Common myeloid progenitor, CD34-positive (primary cell): ENCODE data around the gene PACRG.

Experiments
- CTCF ChIA-PET: fragments of 350-600 bp; sonication (Branson Sonifier 250); formaldehyde crosslinking; loops from one replicate; lab custom pipeline; 2021; ENCODE audit warnings: antibody characterized with exemption; lab: Charles Lee
- POLR2A ChIA-PET: fragments of 350-600 bp; sonication (Branson Sonifier 250); formaldehyde crosslinking; loops from one replicate; lab custom pipeline; 2021; ENCODE audit warnings: antibody characterized with exemption; lab: Charles Lee
- DNase-seq, 3 donors: peaks; one replicate each; pipeline versions ENCODE4 v3.0.0 to v3.0.0-alpha.2; 2013
- H3K27ac ChIP-seq, 2 experiments: 1 replicate in 1 of 2; 2 replicates in 1 of 2; pipeline ENCODE4 v1.7.0; 2013; ENCODE audit warnings: inconsistent platforms in 2 of 2, low read length in 2 of 2, mild to moderate bottlenecking in 2 of 2, low read depth in 1 of 2, moderate library complexity in 1 of 2; ENCODE audit not compliant: severe bottlenecking in 2 of 2, insufficient read depth in 1 of 2, poor library complexity in 1 of 2
- H3K27me3 ChIP-seq, 5 experiments: replicated peaks in 2 of 5; 1 replicate in 3 of 5; 2 replicates in 2 of 5; pipeline versions ENCODE4 v1.6.1 to v1.7.0; 2013; ENCODE audit warnings: low read length in 4 of 5, mild to moderate bottlenecking in 2 of 5, moderate library complexity in 2 of 5, inconsistent platforms in 1 of 5; ENCODE audit not compliant: insufficient read depth in 5 of 5, control insufficient read depth in 4 of 5
- H3K36me3 ChIP-seq, 4 experiments: 1 replicate in 2 of 4; 2 replicates in 2 of 4; pipeline versions ENCODE4 v1.6.1 to v1.7.0; 2013; ENCODE audit warnings: low read length in 3 of 4, control low read depth in 1 of 4, mild to moderate bottlenecking in 1 of 4; ENCODE audit not compliant: control insufficient read depth in 4 of 4, insufficient read depth in 4 of 4
- H3K4me1 ChIP-seq, 4 experiments: 1 replicate in 3 of 4; 2 replicates in 1 of 4; pipeline versions ENCODE4 v1.6.1 to v1.7.1; 2013; ENCODE audit warnings: low read length in 3 of 4, mild to moderate bottlenecking in 3 of 4, control low read depth in 1 of 4, inconsistent platforms in 1 of 4, moderate library complexity in 1 of 4; ENCODE audit not compliant: control insufficient read depth in 4 of 4, insufficient read depth in 4 of 4; ENCODE audit errors: control extremely low read depth in 1 of 4
- H3K4me3 ChIP-seq, 7 experiments: 1 replicate in 4 of 7; 2 replicates in 3 of 7; pipeline versions ENCODE4 v1.5.1 to v1.7.0; 2013; ENCODE audit warnings: mild to moderate bottlenecking in 7 of 7, low read length in 6 of 7, moderate library complexity in 6 of 7, inconsistent platforms in 2 of 7, low read depth in 2 of 7, control low read depth in 1 of 7; ENCODE audit not compliant: insufficient read depth in 4 of 7, control insufficient read depth in 1 of 7; ENCODE audit errors: extremely low read depth in 1 of 7
- H3K9me3 ChIP-seq, 5 experiments: 1 replicate in 4 of 5; 2 replicates in 1 of 5; pipeline versions ENCODE4 v1.6.1 to v1.7.1; 2013; ENCODE audit warnings: low read length in 4 of 5, mild to moderate bottlenecking in 2 of 5, inconsistent platforms in 1 of 5, low read depth in 1 of 5, moderate library complexity in 1 of 5; ENCODE audit not compliant: control insufficient read depth in 4 of 5, insufficient read depth in 2 of 5; ENCODE audit errors: control extremely low read depth in 1 of 5
- WGBS: methylation state at CpG from one replicate; pipeline ENCODE4 v1.1.5; 2013; ENCODE audit not compliant: insufficient coverage; 5-methylcytosine and 5-hydroxymethylcytosine counted together

Gene PACRG

GRCh38 chr6:163183806-163184205 lies 456.0 kb downstream of the PACRG start:
- CTCF ChIA-PET, result interaction anchor here (0.9 kb wide), 1 partner anchor 12 kb away, joined by 4 read pairs; no protein-coding TSS in a partner anchor
- peaks cover 0 to 4% (median 2%) of the 10 kb centered on the region in 5 experiments for H3K27me3 ChIP-seq
- H3K36me3 ChIP-seq, result no peaks in the 10 kb centered on the region
- no peak overlapping the region for H3K27ac ChIP-seq
- no peak overlapping the region for H3K4me3 ChIP-seq
- no peaks in the 10 kb centered on the region for H3K9me3 ChIP-seq
- POLR2A ChIA-PET, result interaction anchor here (0.6 kb wide), 1 partner anchor 145 kb away, joined by 3 read pairs; no protein-coding TSS in a partner anchor
- no peak for DNase-seq
- H3K4me1 ChIP-seq, result no peaks in the 10 kb centered on the region
- 100% methylated on average over 1 of the region's 3 CpGs for WGBS

- Histone ChIP-seq H3K9me3 (no peaks in the 10 kb centered on the region), H3K27me3 (peaks cover 0 to 4% (median 2%) of the 10 kb centered on the region in 5 experiments), H3K27ac (no peak overlapping the region), H3K4me3 (no peak overlapping the region), H3K36me3 (no peaks in the 10 kb centered on the region), H3K4me1 (no peaks in the 10 kb centered on the region)
- WGBS, result 93% methylated on average over 3 of the region's 4 CpGs
- DNase-seq, result no peak
- ChIA-PET POLR2A (interaction anchor here (0.6 kb wide), 1 partner anchor 227 kb away, joined by 3 read pairs; no protein-coding TSS in a partner anchor), CTCF (no interaction called here)
Measured at GRCh38 chr6:163185744-163186143, 458.0 kb downstream of the PACRG start.

GRCh38 chr6:163186527-163186926 lies 458.8 kb downstream of the PACRG start:
- H3K9me3 ChIP-seq, result no peaks in the 10 kb centered on the region
- H3K4me3 ChIP-seq, result no peak overlapping the region
- POLR2A ChIA-PET, result no interaction called here
- peaks cover 0 to 6% (median 2%) of the 10 kb centered on the region in 5 experiments for H3K27me3 ChIP-seq
- H3K36me3 ChIP-seq, result no peaks in the 10 kb centered on the region
- DNase-seq, result no peak
- CTCF ChIA-PET, result no interaction called here
- no peak overlapping the region for H3K27ac ChIP-seq
- H3K4me1 ChIP-seq, result no peaks in the 10 kb centered on the region
- WGBS, result over 99% methylated on average over 12 of the region's 14 CpGs

GRCh38 chr6:163187201-163187600 lies 459.4 kb downstream of the PACRG start:
- POLR2A ChIA-PET, result no interaction called here
- Histone ChIP-seq H3K4me1 (no peaks in the 10 kb centered on the region), H3K9me3 (no peaks in the 10 kb centered on the region), H3K27ac (no peak overlapping the region), H3K4me3 (no peak overlapping the region), H3K36me3 (no peaks in the 10 kb centered on the region), H3K27me3 (peaks cover 0 to 6% (median 0%) of the 10 kb centered on the region in 5 experiments)
- 97% methylated on average over 16 of the region's 17 CpGs for WGBS
- CTCF ChIA-PET, result interaction anchor here (1.7 kb wide), 1 partner anchor 9 kb away, joined by 5 read pairs; no protein-coding TSS in a partner anchor
- no peak for DNase-seq

GRCh38 chr6:163187606-163188005 lies 459.8 kb downstream of the PACRG start:
- CTCF ChIA-PET, result interaction anchor here (1.7 kb wide), 1 partner anchor 9 kb away, joined by 5 read pairs; no protein-coding TSS in a partner anchor
- POLR2A ChIA-PET, result no interaction called here

GRCh38 chr6:163188746-163189145 lies 461.0 kb downstream of the PACRG start:
- H3K4me3 ChIP-seq, result no peak overlapping the region
- no peaks in the 10 kb centered on the region for H3K36me3 ChIP-seq
- no peak overlapping the region for H3K27ac ChIP-seq
- no peak for DNase-seq
- POLR2A ChIA-PET, result no interaction called here
- no peaks in the 10 kb centered on the region for H3K4me1 ChIP-seq
- CTCF ChIA-PET, result interaction anchor here (1.7 kb wide), 1 partner anchor 11 kb away, joined by 5 read pairs; no protein-coding TSS in a partner anchor
- peaks cover 0 to 2% (median 0%) of the 10 kb centered on the region in 5 experiments for H3K27me3 ChIP-seq
- no peaks in the 10 kb centered on the region for H3K9me3 ChIP-seq
- 100% methylated on average over 2 of the region's 6 CpGs for WGBS

More at GRCh38 chr6:163187606-163188005, 459.8 kb downstream of the PACRG start:
- DNase-seq, result no peak
- no peak overlapping the region for H3K4me3 ChIP-seq
- no peaks in the 10 kb centered on the region for H3K36me3 ChIP-seq
- 98% methylated on average over 9 of the region's 11 CpGs for WGBS
- no peaks in the 10 kb centered on the region for H3K9me3 ChIP-seq
- H3K27me3 ChIP-seq, result peaks cover 0 to 6% (median 0%) of the 10 kb centered on the region in 5 experiments
- H3K27ac ChIP-seq, result no peak overlapping the region
- H3K4me1 ChIP-seq, result no peaks in the 10 kb centered on the region

GRCh38 chr6:163189609-163190008 lies 461.8 kb downstream of the PACRG start:
- Histone ChIP-seq H3K4me1 (no peaks in the 10 kb centered on the region), H3K27ac (no peak overlapping the region), H3K27me3 (peaks cover 0 to 2% (median 0%) of the 10 kb centered on the region in 5 experiments), H3K9me3 (no peaks in the 10 kb centered on the region), H3K36me3 (no peaks in the 10 kb centered on the region), H3K4me3 (no peak overlapping the region)
- ChIA-PET POLR2A (no interaction called here), CTCF (no interaction called here)
- no peak for DNase-seq
- 96% methylated on average over 5 of the region's 7 CpGs for WGBS
